Nephron (organoid): Measurements from ENCODE around the gene AFTPH.

ENCODE experiments used
- H3K27ac Mint-ChIP-seq, 3 experiments: 2 replicates each; pipeline ENCODE4 v1.8.0; 2020; ENCODE audit warnings: mixed read lengths in 3 of 3, mild to moderate bottlenecking in 2 of 3, moderate library complexity in 1 of 3
- H3K27me3 Mint-ChIP-seq: 2 replicates; pipeline ENCODE4 v1.8.0; 2021; ENCODE audit warnings: low read depth, mild to moderate bottlenecking, moderate library complexity, mixed read lengths
- H3K36me3 Mint-ChIP-seq: 2 replicates; pipeline ENCODE4 v1.8.0; 2020; ENCODE audit warnings: low read depth, mixed read lengths
- H3K4me1 Mint-ChIP-seq: 2 replicates; pipeline ENCODE4 v1.8.0; 2020; ENCODE audit warnings: mixed read lengths
- H3K4me3 Mint-ChIP-seq, 3 experiments: 2 replicates each; pipeline ENCODE4 v1.8.0; 2020; ENCODE audit warnings: mild to moderate bottlenecking in 3 of 3, mixed read lengths in 3 of 3, moderate library complexity in 2 of 3
- H3K9me3 Mint-ChIP-seq: 2 replicates; pipeline ENCODE4 v1.8.0; 2020; ENCODE audit warnings: mixed read lengths
- TF ChIP-seq, protein P1 (sequence below), 3 experiments: fragments of 200-600 bp; sonication (generic); IDR thresholded peaks; one replicate each; pipeline ENCODE4 v1.5.0; 2021; ENCODE audit warnings: antibody characterized with exemption in 3 of 3; ENCODE audit not compliant: unreplicated experiment in 3 of 3

Gene AFTPH

DNA sequence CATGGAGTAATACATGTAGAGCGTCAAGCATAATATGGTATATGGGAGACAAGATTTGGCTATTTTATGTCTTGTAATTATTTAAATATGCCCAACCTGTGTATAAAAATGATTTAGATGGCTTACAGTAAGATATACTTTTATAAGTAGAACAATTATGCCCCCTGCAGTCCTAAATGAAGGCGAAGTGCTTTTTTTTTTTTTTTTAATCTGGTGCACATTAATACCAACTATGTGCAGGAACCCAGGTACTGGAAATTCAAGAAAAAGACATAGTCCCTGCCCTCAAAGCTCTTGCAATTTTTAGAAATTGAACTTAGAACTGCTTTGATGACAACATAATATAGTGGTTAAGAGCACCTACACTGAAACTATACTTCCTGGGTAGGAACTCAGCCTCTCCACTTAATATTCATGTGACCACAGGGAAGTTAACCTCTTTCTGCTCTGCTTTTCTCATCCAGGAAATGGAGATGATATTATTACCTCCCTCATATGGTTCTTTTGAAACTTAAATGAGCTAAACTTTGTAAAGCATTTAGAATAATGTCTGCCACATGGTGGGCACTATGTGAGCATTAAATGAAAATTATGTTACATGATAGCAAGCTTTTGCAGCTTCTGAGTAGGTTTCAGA is 38.1 kb downstream of the AFTPH start:
- H3K4me3 Mint-ChIP-seq, result no peak overlapping the region
- TF ChIP-seq, protein P1, sequence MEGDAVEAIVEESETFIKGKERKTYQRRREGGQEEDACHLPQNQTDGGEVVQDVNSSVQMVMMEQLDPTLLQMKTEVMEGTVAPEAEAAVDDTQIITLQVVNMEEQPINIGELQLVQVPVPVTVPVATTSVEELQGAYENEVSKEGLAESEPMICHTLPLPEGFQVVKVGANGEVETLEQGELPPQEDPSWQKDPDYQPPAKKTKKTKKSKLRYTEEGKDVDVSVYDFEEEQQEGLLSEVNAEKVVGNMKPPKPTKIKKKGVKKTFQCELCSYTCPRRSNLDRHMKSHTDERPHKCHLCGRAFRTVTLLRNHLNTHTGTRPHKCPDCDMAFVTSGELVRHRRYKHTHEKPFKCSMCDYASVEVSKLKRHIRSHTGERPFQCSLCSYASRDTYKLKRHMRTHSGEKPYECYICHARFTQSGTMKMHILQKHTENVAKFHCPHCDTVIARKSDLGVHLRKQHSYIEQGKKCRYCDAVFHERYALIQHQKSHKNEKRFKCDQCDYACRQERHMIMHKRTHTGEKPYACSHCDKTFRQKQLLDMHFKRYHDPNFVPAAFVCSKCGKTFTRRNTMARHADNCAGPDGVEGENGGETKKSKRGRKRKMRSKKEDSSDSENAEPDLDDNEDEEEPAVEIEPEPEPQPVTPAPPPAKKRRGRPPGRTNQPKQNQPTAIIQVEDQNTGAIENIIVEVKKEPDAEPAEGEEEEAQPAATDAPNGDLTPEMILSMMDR (IDR thresholded peaks at IDR 0.05; ENCODE audit: unreplicated experiment in 3 of 3), result peak in 2 of 3 experiments; percentile 32
- H3K27me3 Mint-ChIP-seq, result no peaks in the 10 kb centered on the region
- H3K4me1 Mint-ChIP-seq, result peaks cover 4% of the 10 kb centered on the region
- H3K27ac Mint-ChIP-seq, result no peak overlapping the region
- peaks cover 9% of the 10 kb centered on the region for H3K36me3 Mint-ChIP-seq
- H3K9me3 Mint-ChIP-seq, result no peaks in the 10 kb centered on the region

DNA sequence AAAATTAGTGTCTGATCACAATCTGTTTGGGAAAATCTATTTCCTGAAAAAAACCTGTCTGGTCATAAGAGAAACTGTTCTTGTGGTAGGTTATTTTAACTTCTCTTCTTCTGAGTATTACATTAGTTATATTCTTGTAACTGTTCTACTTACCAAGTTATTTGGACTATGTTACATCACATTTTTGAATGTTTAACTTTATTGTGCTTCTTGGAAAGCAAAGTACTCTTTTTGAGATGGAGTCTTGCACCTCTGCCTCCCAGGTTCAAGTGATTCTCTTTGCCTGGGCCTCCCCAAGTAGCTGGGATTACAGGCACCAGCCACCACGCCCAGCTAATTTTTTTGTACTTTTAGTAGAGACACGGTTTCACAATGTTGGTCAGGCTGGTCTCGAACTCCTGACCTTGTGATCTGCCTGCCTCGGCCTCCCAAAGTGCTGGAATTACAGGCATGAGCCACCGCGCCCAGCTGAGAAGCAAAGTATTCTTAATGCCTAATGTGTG is 39.4 kb downstream of the AFTPH start:
- no peak overlapping the region for H3K27ac Mint-ChIP-seq

DNA sequence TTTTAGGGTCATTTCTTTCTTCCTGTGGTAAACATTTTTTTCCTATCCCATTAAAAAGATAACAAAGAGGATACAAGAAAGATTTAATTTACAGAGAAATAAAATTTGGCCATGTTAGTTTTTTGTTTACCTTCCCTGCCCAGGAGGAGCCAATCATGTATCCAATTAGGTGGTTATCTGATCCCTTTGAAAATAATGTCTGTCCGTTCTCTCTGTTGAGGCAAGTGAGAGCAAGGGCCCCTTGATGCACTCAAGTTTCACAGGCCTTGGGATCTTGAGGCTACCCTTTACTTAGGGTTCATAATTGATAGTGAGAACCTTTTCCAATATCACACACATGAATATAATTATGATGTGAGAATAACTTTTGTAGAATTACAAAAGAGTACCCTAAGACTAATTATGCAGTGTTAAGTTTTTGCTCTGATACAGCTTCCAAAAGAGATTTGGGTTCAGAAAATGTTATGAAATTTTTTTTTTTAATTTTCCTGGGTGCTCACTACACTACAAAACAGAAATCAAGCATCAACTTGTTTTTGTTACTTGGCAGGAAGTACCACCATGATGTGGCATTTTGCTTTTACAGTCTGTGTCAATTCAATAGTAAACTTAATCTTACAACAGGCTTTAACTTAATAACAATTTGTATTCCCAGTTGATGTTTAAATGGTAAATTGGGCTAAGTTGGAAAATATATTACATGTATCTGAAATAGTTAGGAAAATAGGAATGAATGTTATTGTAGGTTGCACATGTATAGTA is 42.0 kb downstream of the AFTPH start:
- Mint-ChIP-seq H3K27me3 (no peaks in the 10 kb centered on the region), H3K36me3 (peaks cover 20% of the 10 kb centered on the region), H3K9me3 (no peaks in the 10 kb centered on the region), H3K4me3 (no peak overlapping the region), H3K27ac (peak overlapping the region in 1 of 3 experiments; percentile 58), H3K4me1 (no peaks in the 10 kb centered on the region)
- TF ChIP-seq, protein P1 (IDR thresholded peaks at IDR 0.05; ENCODE audit: unreplicated experiment in 3 of 3), result no peak

More for the DNA sequence above, 39.4 kb downstream of the AFTPH start:
- H3K4me1 Mint-ChIP-seq, result no peaks in the 10 kb centered on the region
- TF ChIP-seq, protein P1 (IDR thresholded peaks at IDR 0.05; ENCODE audit: unreplicated experiment in 3 of 3), result no peak
- peaks cover 14% of the 10 kb centered on the region for H3K36me3 Mint-ChIP-seq
- H3K4me3 Mint-ChIP-seq, result no peak overlapping the region
- no peaks in the 10 kb centered on the region for H3K9me3 Mint-ChIP-seq
- no peaks in the 10 kb centered on the region for H3K27me3 Mint-ChIP-seq

DNA sequence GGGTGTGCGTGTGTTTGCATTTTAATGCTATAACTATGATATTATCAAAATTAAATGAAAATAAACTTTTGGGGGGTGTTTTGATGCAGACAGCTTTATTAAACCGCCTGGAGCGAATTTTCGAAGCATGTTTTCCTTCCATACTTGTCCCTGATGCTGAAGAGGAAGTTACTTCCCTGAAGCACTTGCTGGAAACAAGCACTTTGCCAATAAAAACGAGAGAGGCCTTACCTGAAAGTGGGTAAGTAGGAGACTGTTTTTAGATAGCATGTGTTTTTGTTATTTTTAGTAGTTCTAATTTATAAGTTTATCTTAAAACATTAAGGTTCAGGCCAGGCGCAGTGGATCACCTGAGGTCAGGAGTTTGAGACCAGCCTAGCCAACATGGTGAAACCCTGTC is 43.3 kb downstream of the AFTPH start:
- no peaks in the 10 kb centered on the region for H3K27me3 Mint-ChIP-seq
- no peaks in the 10 kb centered on the region for H3K4me1 Mint-ChIP-seq

DNA sequence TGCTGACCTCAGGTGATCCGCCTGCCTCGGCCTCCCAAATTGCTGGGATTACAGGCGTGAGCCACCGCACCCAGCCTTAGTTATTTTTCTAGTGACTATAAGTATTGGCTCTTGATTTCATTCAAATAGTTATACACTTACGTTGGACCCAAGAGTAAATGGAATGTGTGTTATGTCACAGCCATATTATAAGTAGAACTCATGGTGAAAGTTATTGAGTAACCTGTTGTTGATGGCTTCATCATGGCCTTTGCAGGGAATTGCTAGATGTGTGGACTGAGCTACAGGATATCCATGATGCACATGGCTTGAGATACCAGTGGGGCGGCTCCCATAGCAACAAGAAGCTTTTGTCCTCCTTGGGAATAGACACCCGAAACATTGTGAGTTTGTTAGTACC is 44.7 kb downstream of the AFTPH start:
- TF ChIP-seq, protein P1 (IDR thresholded peaks at IDR 0.05; ENCODE audit: unreplicated experiment in 3 of 3), result no peak
- H3K27ac Mint-ChIP-seq, result no peak overlapping the region
- peaks cover 31% of the 10 kb centered on the region for H3K36me3 Mint-ChIP-seq
- no peaks in the 10 kb centered on the region for H3K27me3 Mint-ChIP-seq
- no peaks in the 10 kb centered on the region for H3K4me1 Mint-ChIP-seq
- H3K9me3 Mint-ChIP-seq, result no peaks in the 10 kb centered on the region
- H3K4me3 Mint-ChIP-seq, result no peak overlapping the region

More for the DNA sequence above, 43.3 kb downstream of the AFTPH start:
- peaks cover 29% of the 10 kb centered on the region for H3K36me3 Mint-ChIP-seq
- no peak overlapping the region for H3K27ac Mint-ChIP-seq
- H3K9me3 Mint-ChIP-seq, result no peaks in the 10 kb centered on the region
- no peak overlapping the region for H3K4me3 Mint-ChIP-seq
- TF ChIP-seq, protein P1 (IDR thresholded peaks at IDR 0.05; ENCODE audit: unreplicated experiment in 3 of 3), result no peak
